22Rv1 (cell line): ENCODE results near the gene QRICH2.

Source experiments
- ZFX ChIP-seq: fragments of 450-650 bp; IDR thresholded peaks from 2 replicates; pipeline ENCODE4 v1.6.1; 2017; ENCODE audit warnings: antibody characterized with exemption, borderline replicate concordance
- TF ChIP-seq, protein P1 (sequence below): fragments of 450-650 bp; IDR thresholded peaks from 2 replicates; pipeline ENCODE4 v1.5.1; 2017; ENCODE audit warnings: mild to moderate bottlenecking

GRCh38 chr17:76234354-76234679 lies 73.8 kb downstream of the QRICH2 start:
- TF ChIP-seq, protein P1, sequence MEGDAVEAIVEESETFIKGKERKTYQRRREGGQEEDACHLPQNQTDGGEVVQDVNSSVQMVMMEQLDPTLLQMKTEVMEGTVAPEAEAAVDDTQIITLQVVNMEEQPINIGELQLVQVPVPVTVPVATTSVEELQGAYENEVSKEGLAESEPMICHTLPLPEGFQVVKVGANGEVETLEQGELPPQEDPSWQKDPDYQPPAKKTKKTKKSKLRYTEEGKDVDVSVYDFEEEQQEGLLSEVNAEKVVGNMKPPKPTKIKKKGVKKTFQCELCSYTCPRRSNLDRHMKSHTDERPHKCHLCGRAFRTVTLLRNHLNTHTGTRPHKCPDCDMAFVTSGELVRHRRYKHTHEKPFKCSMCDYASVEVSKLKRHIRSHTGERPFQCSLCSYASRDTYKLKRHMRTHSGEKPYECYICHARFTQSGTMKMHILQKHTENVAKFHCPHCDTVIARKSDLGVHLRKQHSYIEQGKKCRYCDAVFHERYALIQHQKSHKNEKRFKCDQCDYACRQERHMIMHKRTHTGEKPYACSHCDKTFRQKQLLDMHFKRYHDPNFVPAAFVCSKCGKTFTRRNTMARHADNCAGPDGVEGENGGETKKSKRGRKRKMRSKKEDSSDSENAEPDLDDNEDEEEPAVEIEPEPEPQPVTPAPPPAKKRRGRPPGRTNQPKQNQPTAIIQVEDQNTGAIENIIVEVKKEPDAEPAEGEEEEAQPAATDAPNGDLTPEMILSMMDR, result no peak
- TF ChIP-seq ZFX, result no peak
